Mucosa of rectum (tissue), 2 donors: ENCODE measurements around the gene MOG.

Experiments used
- H3K27ac ChIP-seq, 2 donors: one replicate each; pipeline ENCODE4 v1.7.0; 2013; ENCODE audit warnings: inconsistent platforms in 2 of 2, low read depth in 2 of 2, low read length in 2 of 2
- H3K27me3 ChIP-seq, 2 donors: one replicate each; pipeline ENCODE4 v1.7.0; 2013; ENCODE audit warnings: low read length in 2 of 2; ENCODE audit not compliant: control insufficient read depth in 2 of 2, insufficient read depth in 2 of 2
- H3K36me3 ChIP-seq, 2 donors: one replicate each; pipeline ENCODE4 v1.7.0; 2013; ENCODE audit warnings: low read length in 2 of 2; ENCODE audit not compliant: control insufficient read depth in 2 of 2, insufficient read depth in 2 of 2
- H3K4me1 ChIP-seq, 2 donors: one replicate each; pipeline ENCODE4 v1.7.0; 2013; ENCODE audit warnings: low read length in 2 of 2, mild to moderate bottlenecking in 1 of 2; ENCODE audit not compliant: control insufficient read depth in 2 of 2, insufficient read depth in 2 of 2
- H3K4me3 ChIP-seq, 2 donors: one replicate each; pipeline ENCODE4 v1.7.0; 2013; ENCODE audit warnings: low read length in 2 of 2
- H3K9ac ChIP-seq, 2 donors: one replicate each; pipeline ENCODE4 v1.7.0; 2013; ENCODE audit warnings: low read length in 2 of 2, low read depth in 1 of 2, mild to moderate bottlenecking in 1 of 2
- H3K9me3 ChIP-seq, 2 donors: one replicate each; pipeline ENCODE4 v1.7.0; 2013; ENCODE audit warnings: low read length in 2 of 2; ENCODE audit not compliant: control insufficient read depth in 2 of 2
- donor health status: healthy.
- donor health status: Normal muscosa, but diverticular disease.

Gene MOG

GRCh38 chr6:29633534-29633905 is 23.4 kb upstream of the MOG start:
- Histone ChIP-seq H3K4me3 (peak overlapping the region; percentile 68 to 78), H3K9me3 (no peaks in the 10 kb centered on the region), H3K4me1 (peaks cover 14 to 20% of the 10 kb centered on the region in 2 donors), H3K36me3 (no peaks in the 10 kb centered on the region), H3K9ac (peak overlapping the region; percentile 58 to 60), H3K27ac (peak overlapping the region; percentile 56 to 59), H3K27me3 (peaks cover 13 to 15% of the 10 kb centered on the region in 2 donors)

- peaks cover 4 to 7% of the 10 kb centered on the region in 2 donors for H3K4me1 ChIP-seq
- no peak overlapping the region for H3K4me3 ChIP-seq
- no peaks in the 10 kb centered on the region for H3K36me3 ChIP-seq
- H3K9me3 ChIP-seq = no peaks in the 10 kb centered on the region
- no peaks in the 10 kb centered on the region for H3K27me3 ChIP-seq
- no peak overlapping the region for H3K9ac ChIP-seq
- H3K27ac ChIP-seq = no peak overlapping the region
Measured at GRCh38 chr6:29637247-29637646, 19.6 kb upstream of the MOG start.

GRCh38 chr6:29641430-29642148 is 15.3 kb upstream of the MOG start:
- H3K4me1 ChIP-seq = no peaks in the 10 kb centered on the region
- peak overlapping the region in 1 of 2 donors; percentile 35 for H3K27ac ChIP-seq
- H3K27me3 ChIP-seq = no peaks in the 10 kb centered on the region
- H3K36me3 ChIP-seq = no peaks in the 10 kb centered on the region
- no peak overlapping the region for H3K9ac ChIP-seq
- no peaks in the 10 kb centered on the region for H3K9me3 ChIP-seq
- H3K4me3 ChIP-seq = no peak overlapping the region

GRCh38 chr6:29647927-29648642 is 8.8 kb upstream of the MOG start:
- H3K4me3 ChIP-seq = no peak overlapping the region
- H3K27ac ChIP-seq = no peak overlapping the region
- H3K9ac ChIP-seq = no peak overlapping the region
- H3K4me1 ChIP-seq = peaks cover 0 to 2% of the 10 kb centered on the region in 2 donors
- no peaks in the 10 kb centered on the region for H3K9me3 ChIP-seq
- no peaks in the 10 kb centered on the region for H3K27me3 ChIP-seq
- H3K36me3 ChIP-seq = no peaks in the 10 kb centered on the region

GRCh38 chr6:29649701-29650673 is 6.9 kb upstream of the MOG start:
- peaks cover 0 to 2% of the 10 kb centered on the region in 2 donors for H3K4me1 ChIP-seq
- H3K9me3 ChIP-seq = no peaks in the 10 kb centered on the region
- H3K27me3 ChIP-seq = no peaks in the 10 kb centered on the region
- H3K4me3 ChIP-seq = peak overlapping the region; percentile 91 to 97
- H3K27ac ChIP-seq = peak overlapping the region; percentile 96 to 98
- peak overlapping the region; percentile 88 to 96 for H3K9ac ChIP-seq
- no peaks in the 10 kb centered on the region for H3K36me3 ChIP-seq

- H3K27me3 ChIP-seq = no peaks in the 10 kb centered on the region
Measured at GRCh38 chr6:29651413-29652197, 5.3 kb upstream of the MOG start.

GRCh38 chr6:29652198-29652584 is 4.7 kb upstream of the MOG start:
- Histone ChIP-seq H3K36me3 (no peaks in the 10 kb centered on the region), H3K27me3 (no peaks in the 10 kb centered on the region), H3K9ac (no peak overlapping the region), H3K9me3 (no peaks in the 10 kb centered on the region), H3K27ac (no peak overlapping the region), H3K4me3 (no peak overlapping the region), H3K4me1 (peaks cover 0 to 2% of the 10 kb centered on the region in 2 donors)

More at GRCh38 chr6:29651413-29652197, 5.3 kb upstream of the MOG start:
- Histone ChIP-seq H3K4me3 (no peak overlapping the region), H3K27ac (no peak overlapping the region), H3K36me3 (no peaks in the 10 kb centered on the region), H3K4me1 (peaks cover 0 to 2% of the 10 kb centered on the region in 2 donors), H3K9ac (no peak overlapping the region), H3K9me3 (no peaks in the 10 kb centered on the region)

- Histone ChIP-seq H3K9me3 (no peaks in the 10 kb centered on the region), H3K4me3 (no peak overlapping the region), H3K27me3 (no peaks in the 10 kb centered on the region), H3K9ac (no peak overlapping the region), H3K27ac (no peak overlapping the region), H3K36me3 (no peaks in the 10 kb centered on the region), H3K4me1 (peaks cover 0 to 2% of the 10 kb centered on the region in 2 donors)
Measured at GRCh38 chr6:29653452-29654038, 3.3 kb upstream of the MOG start.

GRCh38 chr6:29655658-29656057 is 1.2 kb upstream of the MOG start:
- no peaks in the 10 kb centered on the region for H3K4me1 ChIP-seq
- no peaks in the 10 kb centered on the region for H3K9me3 ChIP-seq
- no peaks in the 10 kb centered on the region for H3K36me3 ChIP-seq
- H3K27me3 ChIP-seq = peaks cover 0 to 2% of the 10 kb centered on the region in 2 donors
- H3K4me3 ChIP-seq = no peak overlapping the region
- H3K9ac ChIP-seq = no peak overlapping the region
- no peak overlapping the region for H3K27ac ChIP-seq
